Measurements from ENCODE around the gene ZFHX3.
"Not testable (repeated sequence)": the region's sequence is repeated elsewhere in the genome, so short reads cannot be mapped to it uniquely, and the experiment has no call there.

Gene ZFHX3

GRCh38 chr16:72995882-72996270 lies 52.1 kb downstream of the ZFHX3 start:
- not testable (repeated sequence) for DNase-seq

- peak; percentile 63 for DNase-seq
These were observed 52.6 kb downstream of the ZFHX3 start for GRCh38 chr16:72995151-72995881.

- DNase-seq = no peak
These were observed 55.8 kb downstream of the ZFHX3 start for GRCh38 chr16:72992142-72992601.

GRCh38 chr16:72991644-72992043 lies 56.3 kb downstream of the ZFHX3 start:
- DNase-seq = no peak

- DNase-seq = no peak
These were observed 56.7 kb downstream of the ZFHX3 start for GRCh38 chr16:72991211-72991610.

GRCh38 chr16:72990571-72990970 lies 57.4 kb downstream of the ZFHX3 start:
- no peak for DNase-seq

- DNase-seq = peak; percentile 37
These were observed 58.1 kb downstream of the ZFHX3 start for GRCh38 chr16:72989579-72990551.

GRCh38 chr16:72989203-72989578 lies 58.7 kb downstream of the ZFHX3 start:
- not testable (repeated sequence) for DNase-seq

- no peak for DNase-seq
These were observed 59.4 kb downstream of the ZFHX3 start for GRCh38 chr16:72988569-72988968.

- DNase-seq = no peak
These were observed 60.4 kb downstream of the ZFHX3 start for GRCh38 chr16:72987480-72987901.

- DNase-seq = no peak
These were observed 61.9 kb downstream of the ZFHX3 start for GRCh38 chr16:72985995-72986394.

- DNase-seq = no peak
These were observed 62.6 kb downstream of the ZFHX3 start for GRCh38 chr16:72985148-72985941.

- no peak for DNase-seq
These were observed 64.1 kb downstream of the ZFHX3 start for GRCh38 chr16:72983728-72984350.

- DNase-seq = no peak
These were observed 64.7 kb downstream of the ZFHX3 start for GRCh38 chr16:72983241-72983640.

GRCh38 chr16:72979974-72980373 lies 68.0 kb downstream of the ZFHX3 start:
- DNase-seq = no peak

- DNase-seq = peak; percentile 86
These were observed 69.7 kb downstream of the ZFHX3 start for GRCh38 chr16:72978212-72978611.

GRCh38 chr16:72977127-72977526 lies 70.8 kb downstream of the ZFHX3 start:
- DNase-seq = peak; percentile 40

GRCh38 chr16:72976438-72977064 lies 71.4 kb downstream of the ZFHX3 start:
- no peak for DNase-seq

GRCh38 chr16:72975809-72976437 lies 72.0 kb downstream of the ZFHX3 start:
- no peak for DNase-seq

- no peak for DNase-seq
These were observed 73.7 kb downstream of the ZFHX3 start for GRCh38 chr16:72974142-72974769.
